ENCODE results near the gene EPB41. TPM values are rescaled to one million over a fixed set of nuclear protein-coding genes. Genes with fewer than 3 reads are reported as not detected.

The EPB41 gene
- 6.7 and 15.9 TPM in 2 replicates for total RNA-seq

DNA sequence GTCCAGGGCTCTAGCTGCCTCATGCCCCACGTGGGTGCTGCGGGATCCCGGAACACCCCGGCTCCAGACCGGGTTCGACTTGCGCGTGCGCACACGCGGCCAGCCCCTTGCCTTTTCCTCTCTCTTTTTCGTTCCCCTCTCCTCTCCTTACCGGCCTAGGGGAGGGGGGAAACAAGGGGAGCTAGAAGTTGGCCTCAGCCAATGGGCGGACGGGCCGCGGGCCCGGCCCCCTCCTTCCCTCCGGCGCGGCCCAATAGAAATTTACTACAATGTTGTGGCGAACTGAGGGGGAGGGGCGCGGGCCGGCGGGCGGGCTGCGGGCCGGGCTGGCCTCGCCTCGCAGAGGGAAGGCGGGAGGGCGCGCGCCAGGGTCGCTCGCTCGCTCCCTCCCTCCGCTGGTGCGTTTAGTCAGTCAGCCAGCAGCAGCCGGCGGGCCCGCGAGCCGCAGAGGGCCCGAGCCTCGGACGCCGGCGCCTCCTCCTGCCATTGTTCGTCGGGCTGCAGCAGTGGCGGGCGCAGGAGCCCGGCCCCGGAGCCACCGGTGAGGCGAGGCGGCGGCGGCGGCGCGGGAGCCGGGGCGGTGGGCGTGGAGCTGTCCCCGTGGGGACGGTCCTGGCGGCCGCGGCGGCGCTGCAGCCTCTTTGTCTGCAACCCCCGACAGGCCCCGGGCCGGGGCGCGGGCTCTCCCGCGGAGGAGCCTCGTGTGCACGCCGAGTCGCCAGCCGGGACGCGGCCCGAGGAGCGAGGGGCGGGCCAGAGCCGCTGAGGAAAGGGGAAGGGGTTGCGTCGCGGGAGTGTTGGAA is at the start of gene EPB41:
Gene EPB41 (plus strand): TSS at position 342 of the 803 bp plus-strand sequence. CDS start 72,869 bp downstream, outside the sequence.

DNA sequence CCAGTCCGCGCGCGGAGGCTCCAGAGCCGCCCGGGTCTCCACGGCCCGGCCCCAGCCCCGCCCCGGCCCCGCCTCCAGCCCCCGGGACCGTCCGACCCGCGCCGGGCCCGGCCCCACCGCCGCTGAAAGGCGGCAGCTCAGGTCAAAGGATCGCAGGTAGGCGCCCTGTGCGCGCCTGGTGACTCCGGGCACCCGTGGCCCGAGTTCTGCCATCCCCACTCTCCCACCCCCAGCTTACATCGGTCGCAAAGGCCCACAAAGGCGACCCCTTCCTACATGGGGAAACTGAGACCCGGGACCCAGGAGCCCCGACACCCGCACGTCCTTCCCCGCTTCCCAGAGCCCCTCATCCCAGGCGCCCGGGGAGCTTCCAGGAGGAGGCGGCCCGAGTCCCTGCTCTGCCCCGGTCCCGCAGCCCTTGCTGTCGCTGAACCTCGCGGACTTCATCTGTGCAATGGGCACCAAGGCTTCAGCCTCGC is 209.6 kb downstream of the EPB41 start, which contains the start of gene TMEM200B:
Gene TMEM200B (minus strand): TSS at position 17 of the 479 bp plus-strand sequence. CDS start 2,075 bp downstream, outside the sequence.

Other genes starting within 250 kb of the EPB41 start
- 6.9 and 9.0 TPM in 2 replicates for gene GMEB1, start 245.8 kb upstream of the EPB41 start, total RNA-seq
- 58.9 and 61.7 TPM in 2 replicates for gene YTHDF2, start 177.6 kb upstream of the EPB41 start, total RNA-seq
- gene OPRD1, start 102.4 kb upstream of the EPB41 start, total RNA-seq: under 0.01 TPM in 1 of 2 replicates, not detected in the other
- gene TMEM200B, start 209.3 kb downstream of the EPB41 start, total RNA-seq: 20.0 and 22.8 TPM in 2 replicates

All from smooth muscle cell of trachea (primary cell).